ENCODE results near the gene EDA. TPM values are rescaled to one million over a fixed set of nuclear protein-coding genes. Genes with fewer than 3 reads are reported as not detected.
"Not testable (repeated sequence)": the region's sequence is repeated elsewhere in the genome, so short reads cannot be mapped to it uniquely, and the experiment has no call there.

EDA gene
- polyA plus RNA-seq, 3 donors: 5.8 to 6.0 (median 5.9) TPM

GRCh38 chrX:69884210-69884609 is 268.3 kb downstream of the EDA start:
- no peak for DNase-seq (ENCODE audit: extremely low read depth in 1 of 11, low read depth in 9 of 11, low spot score in 4 of 11)

- no peak for DNase-seq (ENCODE audit: extremely low read depth in 1 of 11, low read depth in 9 of 11, low spot score in 4 of 11)
Measured at GRCh38 chrX:69896046-69896445, 280.1 kb downstream of the EDA start.

- DNase-seq (ENCODE audit: extremely low read depth in 1 of 11, low read depth in 9 of 11, low spot score in 4 of 11): no peak
Measured at GRCh38 chrX:69900491-69900890, 284.6 kb downstream of the EDA start.

DNA sequence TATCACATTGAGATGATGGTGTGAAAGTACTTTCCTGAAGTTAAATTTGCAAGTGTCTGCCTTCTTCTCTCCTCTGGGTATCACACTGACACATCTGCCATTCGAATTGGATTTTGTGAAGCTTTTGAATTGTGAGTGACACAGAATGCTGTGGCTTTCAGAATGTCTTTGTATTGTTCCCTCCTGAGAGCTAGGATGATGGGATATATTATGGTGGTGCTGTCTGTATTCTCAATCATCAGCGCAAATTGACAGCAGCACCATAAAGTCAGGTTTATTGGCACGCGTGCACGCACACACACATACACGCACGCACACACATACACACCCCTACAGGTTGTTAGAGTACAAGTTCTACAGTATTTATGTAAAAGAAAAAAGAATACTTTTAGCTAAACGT is 290.5 kb downstream of the EDA start:
- DNase-seq (ENCODE audit: extremely low read depth in 1 of 11, low read depth in 9 of 11, low spot score in 4 of 11): no peak

DNA sequence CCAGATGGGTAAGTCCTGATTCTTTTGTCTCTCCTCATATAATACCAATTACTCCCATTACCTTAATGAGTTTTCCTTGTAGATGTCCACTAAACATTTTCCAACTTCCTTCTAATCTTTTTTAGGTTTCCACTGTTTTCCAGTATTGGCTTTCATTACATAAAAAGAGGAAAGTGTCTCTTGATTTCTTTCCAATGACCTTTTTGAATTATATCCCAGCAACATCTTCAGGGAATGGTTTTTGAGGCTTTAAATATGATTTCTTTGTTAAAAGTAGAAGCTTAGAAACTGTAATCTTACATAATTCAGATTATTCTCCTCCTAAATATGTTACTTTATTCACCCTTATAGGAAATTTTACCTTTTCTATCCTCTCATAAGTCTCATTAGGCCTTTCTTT is 298.9 kb downstream of the EDA start:
- DNase-seq (ENCODE audit: extremely low read depth in 1 of 11, low read depth in 9 of 11, low spot score in 4 of 11): no peak

DNA sequence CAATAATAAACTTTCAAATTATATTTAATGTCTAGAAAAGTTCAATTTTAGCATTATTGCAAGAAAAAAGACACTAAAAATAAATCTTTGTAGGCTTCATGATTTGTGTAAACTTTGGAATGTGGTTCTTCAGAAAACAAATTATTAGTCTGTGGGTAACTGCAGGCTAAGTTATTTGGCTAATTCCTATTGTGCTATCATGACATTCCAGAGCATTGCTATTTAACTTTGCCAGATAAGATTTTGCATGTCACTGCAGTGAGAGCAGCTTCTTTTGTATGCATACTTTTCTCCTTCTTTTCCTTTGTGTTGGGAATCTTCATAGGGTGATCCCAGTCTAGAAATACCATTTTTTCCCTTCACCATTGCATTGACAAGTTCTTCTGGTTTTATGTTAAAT is 303.8 kb downstream of the EDA start:
- no peak for DNase-seq (ENCODE audit: extremely low read depth in 1 of 11, low read depth in 9 of 11, low spot score in 4 of 11)

GRCh38 chrX:69932323-69932722 is 316.4 kb downstream of the EDA start:
- DNase-seq (ENCODE audit: extremely low read depth in 1 of 11, low read depth in 9 of 11, low spot score in 4 of 11): no peak

DNA sequence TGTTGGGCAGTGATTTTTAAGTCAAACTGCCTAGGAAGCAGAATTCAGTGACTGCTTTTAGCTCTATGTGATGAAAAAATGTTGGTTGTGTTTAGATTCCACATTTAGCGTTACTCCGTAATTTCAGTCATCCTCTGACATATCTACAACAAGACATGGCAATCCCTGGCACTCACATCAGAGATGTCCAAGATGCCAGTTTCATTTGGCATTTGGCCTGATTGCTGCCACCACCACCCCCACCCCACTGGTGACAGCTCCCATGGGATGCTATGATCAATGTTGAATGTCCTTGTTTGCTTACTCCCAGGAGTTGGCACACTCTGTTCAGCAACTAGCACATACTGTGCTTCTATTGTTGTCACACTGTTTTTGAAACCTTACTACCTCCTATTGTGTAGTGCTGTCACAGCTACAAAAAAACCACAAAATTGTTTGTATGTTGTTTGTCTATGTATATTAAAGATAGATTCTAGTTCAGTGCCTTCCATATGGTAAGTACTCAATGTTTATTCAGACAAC is 332.4 kb downstream of the EDA start:
- no peak for DNase-seq (ENCODE audit: extremely low read depth in 1 of 11, low read depth in 9 of 11, low spot score in 4 of 11)

DNA sequence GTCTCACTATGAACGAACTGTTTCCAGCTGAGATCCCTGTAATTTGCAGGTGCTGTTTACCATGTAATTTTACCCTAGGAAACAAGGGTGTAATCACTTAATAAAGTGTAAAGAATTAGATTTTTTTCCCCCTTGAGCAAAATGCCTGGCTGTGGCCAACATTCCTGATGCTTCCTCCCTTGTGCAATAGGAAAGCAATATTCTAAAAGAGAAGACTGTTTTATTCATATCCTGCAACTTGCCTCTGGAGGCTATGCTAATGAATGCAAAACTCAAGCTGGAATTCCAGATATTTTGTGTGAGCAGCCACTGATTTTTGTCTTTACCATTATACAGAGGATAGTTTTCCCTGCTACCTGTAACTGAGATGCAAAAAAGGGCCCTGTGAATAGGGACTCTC is 335.8 kb downstream of the EDA start:
- DNase-seq (ENCODE audit: extremely low read depth in 1 of 11, low read depth in 9 of 11, low spot score in 4 of 11): no peak

GRCh38 chrX:69959712-69960111 is 343.8 kb downstream of the EDA start:
- DNase-seq (ENCODE audit: extremely low read depth in 1 of 11, low read depth in 9 of 11, low spot score in 4 of 11): no peak

- DNase-seq (ENCODE audit: extremely low read depth in 1 of 11, low read depth in 9 of 11, low spot score in 4 of 11): no peak
Measured at GRCh38 chrX:69961365-69962072, 345.6 kb downstream of the EDA start.

GRCh38 chrX:69968950-69969349 is 353.0 kb downstream of the EDA start:
- DNase-seq (ENCODE audit: extremely low read depth in 1 of 11, low read depth in 9 of 11, low spot score in 4 of 11): no peak

- DNase-seq (ENCODE audit: extremely low read depth in 1 of 11, low read depth in 9 of 11, low spot score in 4 of 11): no peak
Measured at GRCh38 chrX:69969460-69969859, 353.5 kb downstream of the EDA start.

DNA sequence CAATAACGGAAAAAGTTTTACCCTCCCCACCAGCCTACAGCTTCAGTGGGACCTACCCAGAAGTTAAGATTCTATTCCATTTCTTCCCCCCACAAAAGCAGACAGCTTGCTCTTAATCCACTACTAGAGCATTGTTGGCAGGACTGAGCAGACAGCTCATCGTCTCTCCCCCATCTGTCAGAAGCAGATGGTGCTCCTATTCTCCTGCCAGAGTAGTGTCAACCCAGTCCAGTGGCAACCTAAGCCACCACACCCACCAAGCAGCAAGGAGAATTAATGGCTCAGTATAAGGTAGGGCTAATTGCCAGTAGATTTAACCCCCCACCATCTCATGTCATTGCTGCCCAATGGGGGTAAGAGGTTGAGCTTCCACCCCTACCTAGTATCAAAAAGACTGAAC is 371.8 kb downstream of the EDA start:
- DNase-seq (ENCODE audit: extremely low read depth in 1 of 11, low read depth in 9 of 11, low spot score in 4 of 11): no peak

GRCh38 chrX:69988955-69989394 is 373.1 kb downstream of the EDA start:
- no peak for DNase-seq (ENCODE audit: extremely low read depth in 1 of 11, low read depth in 9 of 11, low spot score in 4 of 11)

GRCh38 chrX:69991685-69992084 is 375.8 kb downstream of the EDA start:
- DNase-seq (ENCODE audit: extremely low read depth in 1 of 11, low read depth in 9 of 11, low spot score in 4 of 11): no peak

GRCh38 chrX:69993494-69993893 is 377.6 kb downstream of the EDA start:
- DNase-seq (ENCODE audit: extremely low read depth in 1 of 11, low read depth in 9 of 11, low spot score in 4 of 11): no peak

- no peak for DNase-seq (ENCODE audit: extremely low read depth in 1 of 11, low read depth in 9 of 11, low spot score in 4 of 11)
Measured at GRCh38 chrX:69995362-69996112, 379.6 kb downstream of the EDA start.

DNA sequence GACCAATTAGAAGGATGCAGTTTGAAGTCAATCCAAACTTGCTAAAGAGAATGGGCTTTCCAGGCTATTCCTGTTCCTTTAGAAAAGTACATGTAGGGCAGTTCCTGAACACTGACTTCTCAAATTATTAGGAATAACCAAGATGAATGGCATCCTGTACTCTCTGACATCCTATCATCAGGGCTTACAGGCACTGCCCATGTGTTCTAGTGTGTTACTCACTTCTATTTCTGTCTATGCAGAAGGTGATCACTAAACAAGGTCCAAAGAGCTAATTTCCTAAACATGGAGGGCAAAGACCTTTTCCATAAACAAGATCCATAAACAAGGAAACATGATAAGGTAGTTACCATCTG is 380.2 kb downstream of the EDA start:
- no peak for DNase-seq (ENCODE audit: extremely low read depth in 1 of 11, low read depth in 9 of 11, low spot score in 4 of 11)

- not testable (repeated sequence) for DNase-seq (ENCODE audit: extremely low read depth in 1 of 11, low read depth in 9 of 11, low spot score in 4 of 11)
Measured at GRCh38 chrX:69998299-69998698, 382.4 kb downstream of the EDA start.

DNA sequence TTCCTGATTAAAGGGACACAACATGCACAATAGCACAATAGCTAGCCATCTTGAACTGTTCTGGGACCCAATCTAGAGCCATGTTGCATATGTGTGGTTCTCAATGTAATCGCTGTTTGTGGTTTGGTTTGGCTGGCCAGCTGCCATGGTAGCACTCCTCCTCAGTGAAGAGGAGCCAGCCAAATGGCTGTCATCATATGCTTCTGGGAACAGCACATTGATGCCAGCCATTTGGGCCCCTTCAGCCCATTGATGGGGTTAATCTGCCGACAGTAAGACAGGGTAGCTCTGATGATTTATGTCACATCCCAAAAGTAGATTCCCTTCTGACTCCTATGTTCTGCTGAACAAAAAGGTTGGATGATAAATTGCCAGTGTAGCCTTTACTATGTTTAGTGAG is 385.4 kb downstream of the EDA start:
- no peak for DNase-seq (ENCODE audit: extremely low read depth in 1 of 11, low read depth in 9 of 11, low spot score in 4 of 11)
